Body of pancreas (tissue), 4 donors: ENCODE results near the gene KHNYN. TPM values are rescaled to one million over a fixed set of nuclear protein-coding genes. Genes with fewer than 3 reads are reported as not detected.
A peak's percentile ranks its signal among the peaks of the same experiment; 100 is the strongest.

Source experiments
- ATAC-seq: fragments of 150-250 bp; one replicate; pipeline ENCODE4 v1.9.1; 2016
- DNase-seq, 4 donors: peaks; one replicate each; pipeline ENCODE4 v3.0.0-alpha.2; 2019
- H3K27ac ChIP-seq, 4 donors: fragments of 200-600 bp; sonication (generic); 1 replicate in 3 of 4; 2 replicates in 1 of 4; pipeline versions ENCODE4 v1.5.1 to v1.6.1; 2016 to 2019; ENCODE audit warnings: mild to moderate bottlenecking in 1 of 4, mixed read lengths in 1 of 4, moderate library complexity in 1 of 4
- H3K27me3 ChIP-seq, 2 donors: fragments of 200-600 bp; sonication (generic); one replicate each; pipeline ENCODE4 v1.6.0; 2016; ENCODE audit warnings: mild to moderate bottlenecking in 1 of 2
- H3K36me3 ChIP-seq, 2 donors: fragments of 200-600 bp; sonication (generic); replicated peaks in 1 of 2; 2 replicates each; pipeline ENCODE4 v1.5.1; 2016; ENCODE audit warnings: low read depth in 2 of 2; ENCODE audit not compliant: insufficient read depth in 1 of 2
- H3K4me1 ChIP-seq: fragments of 200-600 bp; sonication (generic); one replicate; pipeline ENCODE4 v1.6.0; 2016
- H3K4me3 ChIP-seq, 2 donors: fragments of 200-600 bp; sonication (generic); 1 replicate in 1 of 2; 2 replicates in 1 of 2; pipeline ENCODE4 v1.5.1; 2016 to 2019
- H3K9me3 ChIP-seq, 3 donors: fragments of 200-600 bp; sonication (generic); 1 replicate in 2 of 3; 2 replicates in 1 of 3; pipeline ENCODE4 v1.5.1; 2016
- CTCF ChIP-seq, 7 experiments: fragments of 450-650 bp in 4 of 7; fragments of 200-600 bp in 3 of 7; sonication (generic) in 3 of 7; IDR thresholded peaks; one replicate each; pipeline ENCODE4 v1.5.1; 2016 to 2019; ENCODE audit warnings: antibody characterized with exemption in 7 of 7
- POLR2A ChIP-seq, 3 donors: fragments of 450-650 bp; IDR thresholded peaks; one replicate each; pipeline ENCODE4 v1.6.1; 2016; ENCODE audit warnings: antibody characterized with exemption in 3 of 3, mild to moderate bottlenecking in 2 of 3
- WGBS, 2 donors: methylation state at CpG; one replicate each; pipeline ENCODE4 v1.1.5; 2017; 5-methylcytosine and 5-hydroxymethylcytosine counted together
- intact Hi-C: fragments of 100-400 bp; cut with DNase I; formaldehyde crosslinking; loops from one replicate; pipeline ENCODE4 v1.15.1; 2023
- total RNA-seq, 2 donors: library from RNA; depleted of rRNA; stranded (reverse); fragments of >200 nt; gene quantifications; one replicate each; pipeline ENCODE4 v1.1.0, GENCODE V29; 2016

Gene KHNYN
- total RNA-seq, 2 donors from 2014 or later, result 43.8 TPM

- H3K4me1 ChIP-seq, result peaks cover 4% of the 10 kb centered on the region
- H3K4me3 ChIP-seq, result no peak overlapping the region
- no peaks in the 10 kb centered on the region for H3K27me3 ChIP-seq
- H3K9me3 ChIP-seq, result no peaks in the 10 kb centered on the region
- intact Hi-C loops, result no loop called here
- 62 to 72% methylated on average over 6 of the region's 6 CpGs for WGBS, 2 donors
- no peak overlapping the region for H3K27ac ChIP-seq
- ATAC-seq (no peak), DNase-seq (no peak)
- H3K36me3 ChIP-seq, result no peaks in the 10 kb centered on the region
- TF ChIP-seq POLR2A (IDR thresholded peaks at IDR 0.05) (no peak), CTCF (IDR thresholded peaks at IDR 0.05) (no peak)
Measured at GRCh38 chr14:24390701-24391468, 38.9 kb upstream of the KHNYN start.

- Histone ChIP-seq H3K4me3 (no peak overlapping the region), H3K9me3 (no peaks in the 10 kb centered on the region), H3K27me3 (no peaks in the 10 kb centered on the region), H3K27ac (no peak overlapping the region), H3K4me1 (no peaks in the 10 kb centered on the region), H3K36me3 (no peaks in the 10 kb centered on the region)
- TF ChIP-seq CTCF (IDR thresholded peaks at IDR 0.05) (peak in 2 of 7 experiments; percentile 8 to 18), POLR2A (IDR thresholded peaks at IDR 0.05) (no peak)
- DNase-seq, result no peak
- WGBS, 2 donors, result 43 to 54% methylated on average over 8 of the region's 8 CpGs
- ATAC-seq, result peak; percentile 73
- intact Hi-C loops, result no loop called here
Measured at GRCh38 chr14:24392325-24393091, 37.2 kb upstream of the KHNYN start.

- WGBS, 2 donors, result 35% methylated on average over 3 of the region's 3 CpGs
- H3K4me3 ChIP-seq, result no peak overlapping the region
- TF ChIP-seq POLR2A (IDR thresholded peaks at IDR 0.05), result no peak
- no peak for TF ChIP-seq CTCF (IDR thresholded peaks at IDR 0.05)
Measured at GRCh38 chr14:24394275-24394674, 35.5 kb upstream of the KHNYN start.

GRCh38 chr14:24395609-24396582 is 33.9 kb upstream of the KHNYN start:
- no peak overlapping the region for H3K27ac ChIP-seq
- ATAC-seq (no peak), DNase-seq (no peak)
- H3K4me3 ChIP-seq, result no peak overlapping the region
- intact Hi-C loops, result no loop called here
- no peaks in the 10 kb centered on the region for H3K36me3 ChIP-seq
- no peaks in the 10 kb centered on the region for H3K27me3 ChIP-seq
- TF ChIP-seq CTCF (IDR thresholded peaks at IDR 0.05) (no peak), POLR2A (IDR thresholded peaks at IDR 0.05) (no peak)
- H3K9me3 ChIP-seq, result no peaks in the 10 kb centered on the region
- WGBS, 2 donors, result 65 to 74% methylated on average over 7 to 8 of the region's 8 CpGs
- H3K4me1 ChIP-seq, result peaks cover 19% of the 10 kb centered on the region

More at GRCh38 chr14:24394275-24394674, 35.5 kb upstream of the KHNYN start:
- ATAC-seq (no peak), DNase-seq (no peak)
- H3K9me3 ChIP-seq, result no peaks in the 10 kb centered on the region
- H3K4me1 ChIP-seq, result peaks cover 5% of the 10 kb centered on the region
- intact Hi-C loops, result no loop called here
- no peaks in the 10 kb centered on the region for H3K36me3 ChIP-seq
- H3K27ac ChIP-seq, result no peak overlapping the region
- no peaks in the 10 kb centered on the region for H3K27me3 ChIP-seq
